ENCODE results near the gene SMAD3.

SMAD3 gene

DNA sequence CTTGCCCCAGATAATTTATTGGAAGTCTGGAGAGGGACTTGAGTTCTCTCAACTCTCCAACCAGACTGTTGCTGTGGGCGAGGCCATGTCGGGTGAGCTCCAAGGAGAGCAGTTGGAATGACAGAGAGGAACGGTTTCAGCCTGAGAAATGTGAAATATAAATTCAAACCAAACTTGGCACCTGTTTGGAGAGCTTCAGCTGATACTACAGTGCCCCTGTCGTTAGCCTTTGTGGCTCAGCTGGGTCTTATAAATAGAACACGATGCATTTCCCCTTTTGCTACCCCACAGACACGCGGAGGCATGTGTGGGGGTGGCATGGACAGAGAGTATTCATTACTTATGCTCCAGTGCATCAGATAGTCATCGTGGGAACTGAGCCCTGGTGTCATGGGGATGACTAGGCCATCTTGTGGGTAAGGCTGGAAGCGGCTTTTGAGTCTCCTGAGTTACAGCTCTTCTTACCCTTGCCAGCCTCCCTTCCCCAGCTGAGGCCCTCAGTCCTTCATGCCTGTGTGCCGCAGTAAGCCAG is 15.6 kb downstream of the SMAD3 start:
- Histone ChIP-seq H3K9ac (ENCODE audit: low read depth in 1 of 2, low read length in 2 of 2) (no peak overlapping the region), H3K9me3 (ENCODE audit: control insufficient read depth in 1 of 2, low read length in 2 of 2) (no peaks in the 10 kb centered on the region), H3K27me3 (ENCODE audit: control insufficient read depth in 1 of 2, insufficient read depth in 2 of 2, low read length in 2 of 2) (no peaks in the 10 kb centered on the region), H3K4me1 (ENCODE audit: control insufficient read depth in 1 of 2, insufficient read depth in 2 of 2, low read length in 2 of 2) (peaks cover 78 to 92% of the 10 kb centered on the region in 2 donors), H3K36me3 (ENCODE audit: control insufficient read depth in 1 of 2, insufficient read depth in 2 of 2, low read length in 2 of 2) (no peaks in the 10 kb centered on the region), H3K27ac (ENCODE audit: low read depth, low read length) (no peak overlapping the region), H3K4me3 (ENCODE audit: low read depth in 1 of 2, low read length in 2 of 2) (no peak overlapping the region)

DNA sequence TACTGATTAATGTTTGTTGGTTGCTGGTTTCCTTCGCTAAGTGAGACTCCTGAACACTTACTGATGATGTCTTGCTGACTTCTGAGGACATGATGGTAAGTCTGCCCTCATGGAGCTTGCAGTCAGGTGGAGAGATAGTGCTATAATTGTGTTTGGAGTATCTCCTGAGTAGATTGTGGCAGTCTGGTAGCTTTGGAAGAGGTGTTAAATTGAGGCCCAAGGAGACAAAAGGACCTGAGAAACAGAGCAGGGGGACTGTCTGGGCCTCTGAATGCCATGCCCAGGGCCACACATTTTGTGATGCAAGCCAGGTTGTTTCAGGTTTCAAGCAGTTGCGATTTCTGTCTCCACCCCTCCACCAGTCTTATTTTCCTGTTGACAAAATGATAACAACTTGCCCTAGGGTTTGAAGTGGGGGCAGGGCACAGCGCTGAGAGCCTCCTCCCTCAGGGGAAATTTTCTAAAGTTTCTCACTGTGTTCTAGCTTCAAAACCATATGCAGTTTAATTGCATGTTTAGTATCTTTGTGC is 16.7 kb downstream of the SMAD3 start:
- Histone ChIP-seq H3K4me1 (ENCODE audit: control insufficient read depth in 1 of 2, insufficient read depth in 2 of 2, low read length in 2 of 2) (peaks cover 77 to 92% of the 10 kb centered on the region in 2 donors), H3K9ac (ENCODE audit: low read depth in 1 of 2, low read length in 2 of 2) (no peak overlapping the region), H3K27ac (ENCODE audit: low read depth, low read length) (no peak overlapping the region), H3K36me3 (ENCODE audit: control insufficient read depth in 1 of 2, insufficient read depth in 2 of 2, low read length in 2 of 2) (no peaks in the 10 kb centered on the region), H3K4me3 (ENCODE audit: low read depth in 1 of 2, low read length in 2 of 2) (peak overlapping the region in 1 of 2 donors; percentile 3), H3K27me3 (ENCODE audit: control insufficient read depth in 1 of 2, insufficient read depth in 2 of 2, low read length in 2 of 2) (no peaks in the 10 kb centered on the region), H3K9me3 (ENCODE audit: control insufficient read depth in 1 of 2, low read length in 2 of 2) (no peaks in the 10 kb centered on the region)

DNA sequence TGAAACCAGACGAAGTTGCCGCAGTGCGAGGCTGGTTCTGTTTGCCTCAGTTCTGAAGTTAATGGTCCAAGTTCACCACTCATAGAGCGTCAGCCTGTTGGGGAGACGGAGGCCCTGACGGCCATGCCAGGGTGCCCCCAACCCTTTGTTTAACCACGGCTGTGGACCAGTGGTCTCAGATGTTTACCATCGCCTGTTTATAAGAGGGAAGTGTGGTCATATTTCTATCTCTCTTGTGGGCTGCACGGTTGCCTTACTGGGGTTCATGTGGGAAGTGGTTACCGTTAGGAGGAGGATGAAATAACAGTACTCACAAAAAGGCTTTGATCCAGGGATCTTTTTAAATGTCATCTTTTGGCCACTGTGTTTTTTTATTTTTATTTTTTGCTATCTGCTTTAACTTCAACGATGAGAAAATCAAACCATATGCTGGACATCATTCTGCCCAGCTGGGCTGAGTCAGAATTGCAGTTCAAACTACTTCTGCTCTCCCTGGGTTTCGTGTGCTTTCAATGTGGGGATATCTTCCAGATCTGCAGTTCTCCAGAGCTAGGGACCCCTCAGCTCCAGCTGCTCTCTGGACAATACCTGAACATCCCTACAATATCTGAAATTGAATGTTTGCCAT is 17.8 kb downstream of the SMAD3 start:
- Histone ChIP-seq H3K36me3 (ENCODE audit: control insufficient read depth in 1 of 2, insufficient read depth in 2 of 2, low read length in 2 of 2) (no peaks in the 10 kb centered on the region), H3K4me3 (ENCODE audit: low read depth in 1 of 2, low read length in 2 of 2) (no peak overlapping the region), H3K9ac (ENCODE audit: low read depth in 1 of 2, low read length in 2 of 2) (no peak overlapping the region), H3K4me1 (ENCODE audit: control insufficient read depth in 1 of 2, insufficient read depth in 2 of 2, low read length in 2 of 2) (peaks cover 77 to 92% of the 10 kb centered on the region in 2 donors), H3K9me3 (ENCODE audit: control insufficient read depth in 1 of 2, low read length in 2 of 2) (no peaks in the 10 kb centered on the region), H3K27ac (ENCODE audit: low read depth, low read length) (no peak overlapping the region), H3K27me3 (ENCODE audit: control insufficient read depth in 1 of 2, insufficient read depth in 2 of 2, low read length in 2 of 2) (no peaks in the 10 kb centered on the region)

DNA sequence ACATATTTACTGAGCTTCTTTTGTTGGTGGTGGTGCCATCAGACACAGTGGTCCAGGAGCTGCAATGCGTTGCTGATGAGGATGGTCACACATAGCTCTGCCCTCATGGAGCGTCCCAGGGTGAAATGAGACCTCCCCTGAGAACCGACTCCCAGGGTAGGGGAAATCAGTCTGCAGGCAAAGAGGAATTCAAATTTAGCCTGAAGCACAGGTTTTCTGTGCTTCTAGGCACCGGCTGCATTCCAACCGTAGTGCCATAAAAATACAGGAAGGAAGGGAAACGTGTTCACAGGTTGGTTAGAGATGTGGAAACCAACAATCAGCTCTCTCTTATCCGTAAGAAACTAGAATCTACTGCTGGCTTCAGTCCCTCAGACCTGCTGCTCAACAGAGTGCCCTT is 19.2 kb downstream of the SMAD3 start:
- H3K4me3 ChIP-seq (ENCODE audit: low read depth in 1 of 2, low read length in 2 of 2) = no peak overlapping the region
- no peak overlapping the region for H3K27ac ChIP-seq (ENCODE audit: low read depth, low read length)
- no peaks in the 10 kb centered on the region for H3K27me3 ChIP-seq (ENCODE audit: control insufficient read depth in 1 of 2, insufficient read depth in 2 of 2, low read length in 2 of 2)
- peaks cover 85 to 94% of the 10 kb centered on the region in 2 donors for H3K4me1 ChIP-seq (ENCODE audit: control insufficient read depth in 1 of 2, insufficient read depth in 2 of 2, low read length in 2 of 2)
- no peaks in the 10 kb centered on the region for H3K9me3 ChIP-seq (ENCODE audit: control insufficient read depth in 1 of 2, low read length in 2 of 2)
- H3K9ac ChIP-seq (ENCODE audit: low read depth in 1 of 2, low read length in 2 of 2) = no peak overlapping the region
- no peaks in the 10 kb centered on the region for H3K36me3 ChIP-seq (ENCODE audit: control insufficient read depth in 1 of 2, insufficient read depth in 2 of 2, low read length in 2 of 2)

DNA sequence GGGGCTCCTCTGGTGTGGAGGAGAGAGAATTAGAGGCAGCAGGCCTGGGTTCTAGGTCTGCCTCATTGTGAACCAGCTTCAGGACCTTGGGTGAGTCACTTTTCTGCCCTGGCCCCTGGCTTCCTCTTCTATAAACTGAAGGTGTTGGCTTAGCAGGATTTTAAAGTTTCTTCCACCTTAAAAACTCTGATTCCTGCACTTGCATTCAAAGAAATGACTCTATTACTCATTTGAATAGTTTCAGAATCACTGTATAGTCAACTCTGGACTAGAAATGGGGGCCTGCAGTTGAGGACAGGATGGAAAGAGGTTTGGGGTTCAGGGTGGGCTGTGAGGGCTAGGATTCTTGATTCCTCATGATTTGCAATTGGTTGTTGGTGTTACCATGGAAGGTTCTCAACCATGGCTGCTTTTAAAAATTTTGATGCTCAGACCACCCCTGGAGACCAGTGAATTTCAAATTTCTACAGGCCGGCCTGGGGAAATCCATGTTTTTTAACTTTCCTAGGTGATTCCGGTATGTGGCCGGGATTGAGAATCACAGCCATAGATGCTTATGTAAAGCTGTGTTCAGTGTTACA is 19.9 kb downstream of the SMAD3 start:
- Histone ChIP-seq H3K4me3 (ENCODE audit: low read depth in 1 of 2, low read length in 2 of 2) (no peak overlapping the region), H3K4me1 (ENCODE audit: control insufficient read depth in 1 of 2, insufficient read depth in 2 of 2, low read length in 2 of 2) (peaks cover 85 to 94% of the 10 kb centered on the region in 2 donors), H3K9ac (ENCODE audit: low read depth in 1 of 2, low read length in 2 of 2) (no peak overlapping the region), H3K9me3 (ENCODE audit: control insufficient read depth in 1 of 2, low read length in 2 of 2) (no peaks in the 10 kb centered on the region), H3K36me3 (ENCODE audit: control insufficient read depth in 1 of 2, insufficient read depth in 2 of 2, low read length in 2 of 2) (no peaks in the 10 kb centered on the region), H3K27me3 (ENCODE audit: control insufficient read depth in 1 of 2, insufficient read depth in 2 of 2, low read length in 2 of 2) (no peaks in the 10 kb centered on the region), H3K27ac (ENCODE audit: low read depth, low read length) (no peak overlapping the region)

DNA sequence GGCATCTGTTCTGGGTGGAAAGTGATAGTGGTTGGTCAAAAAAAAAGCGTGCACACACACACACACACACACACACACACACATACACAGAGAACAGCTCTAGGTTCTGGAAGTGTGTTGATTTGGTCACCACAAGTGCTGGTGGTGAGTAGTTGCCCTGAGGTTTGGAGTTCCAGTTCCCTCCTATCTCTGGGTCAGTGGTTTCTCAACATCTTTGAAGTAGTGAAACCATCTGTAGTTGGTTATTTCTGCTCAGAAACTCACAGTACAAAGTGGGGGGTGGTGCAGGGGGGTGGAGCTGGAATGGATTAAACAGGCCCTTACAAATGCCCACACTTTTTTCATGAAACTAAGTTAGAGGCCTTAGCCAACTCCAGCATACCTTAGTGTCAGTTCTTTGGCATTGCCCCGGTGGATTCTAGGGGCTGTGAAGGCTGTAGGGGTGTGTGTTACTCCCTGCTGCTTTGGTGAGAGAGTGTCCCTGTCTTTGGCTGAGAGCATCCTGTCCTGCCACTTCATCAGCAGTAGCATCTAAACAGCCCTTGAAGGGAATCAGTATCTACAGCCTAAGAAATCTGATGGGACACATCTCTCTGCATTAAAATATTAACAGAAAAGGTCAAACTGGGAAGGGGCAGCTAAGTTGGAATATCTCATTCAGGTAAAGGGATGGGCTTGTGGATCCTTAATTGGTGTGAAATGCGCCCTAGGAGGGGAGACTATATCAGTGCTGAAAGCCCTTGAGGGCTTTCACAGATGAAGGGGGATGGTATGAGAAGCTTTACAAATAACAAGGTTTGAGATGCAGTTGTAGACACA is 20.6 kb downstream of the SMAD3 start:
- no peak overlapping the region for H3K27ac ChIP-seq (ENCODE audit: low read depth, low read length)
- H3K4me1 ChIP-seq (ENCODE audit: control insufficient read depth in 1 of 2, insufficient read depth in 2 of 2, low read length in 2 of 2) = peaks cover 85 to 94% of the 10 kb centered on the region in 2 donors

DNA sequence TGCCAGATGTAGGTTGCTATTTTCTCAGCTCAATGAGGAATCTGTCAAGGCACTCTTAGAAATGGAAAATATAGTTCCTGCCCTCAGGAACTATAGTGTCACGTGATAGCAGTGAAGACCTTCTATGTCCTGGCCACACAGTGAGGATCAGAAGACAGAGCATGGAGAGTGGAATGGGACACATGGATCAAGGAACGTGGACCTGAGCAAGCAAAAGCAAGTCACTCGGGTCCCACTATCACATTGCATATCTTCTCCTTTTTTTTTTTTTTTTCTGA is 21.2 kb downstream of the SMAD3 start:
- Histone ChIP-seq H3K27ac (ENCODE audit: low read depth, low read length) (no peak overlapping the region), H3K9me3 (ENCODE audit: control insufficient read depth in 1 of 2, low read length in 2 of 2) (no peaks in the 10 kb centered on the region), H3K4me1 (ENCODE audit: control insufficient read depth in 1 of 2, insufficient read depth in 2 of 2, low read length in 2 of 2) (peaks cover 84 to 94% of the 10 kb centered on the region in 2 donors), H3K36me3 (ENCODE audit: control insufficient read depth in 1 of 2, insufficient read depth in 2 of 2, low read length in 2 of 2) (no peaks in the 10 kb centered on the region), H3K4me3 (ENCODE audit: low read depth in 1 of 2, low read length in 2 of 2) (peak overlapping the region in 1 of 2 donors; percentile 17), H3K9ac (ENCODE audit: low read depth in 1 of 2, low read length in 2 of 2) (no peak overlapping the region), H3K27me3 (ENCODE audit: control insufficient read depth in 1 of 2, insufficient read depth in 2 of 2, low read length in 2 of 2) (no peaks in the 10 kb centered on the region)

More for the DNA sequence above, 20.6 kb downstream of the SMAD3 start:
- Histone ChIP-seq H3K4me3 (ENCODE audit: low read depth in 1 of 2, low read length in 2 of 2) (peak overlapping the region in 1 of 2 donors; percentile 17), H3K36me3 (ENCODE audit: control insufficient read depth in 1 of 2, insufficient read depth in 2 of 2, low read length in 2 of 2) (no peaks in the 10 kb centered on the region), H3K9me3 (ENCODE audit: control insufficient read depth in 1 of 2, low read length in 2 of 2) (no peaks in the 10 kb centered on the region), H3K9ac (ENCODE audit: low read depth in 1 of 2, low read length in 2 of 2) (no peak overlapping the region), H3K27me3 (ENCODE audit: control insufficient read depth in 1 of 2, insufficient read depth in 2 of 2, low read length in 2 of 2) (no peaks in the 10 kb centered on the region)

DNA sequence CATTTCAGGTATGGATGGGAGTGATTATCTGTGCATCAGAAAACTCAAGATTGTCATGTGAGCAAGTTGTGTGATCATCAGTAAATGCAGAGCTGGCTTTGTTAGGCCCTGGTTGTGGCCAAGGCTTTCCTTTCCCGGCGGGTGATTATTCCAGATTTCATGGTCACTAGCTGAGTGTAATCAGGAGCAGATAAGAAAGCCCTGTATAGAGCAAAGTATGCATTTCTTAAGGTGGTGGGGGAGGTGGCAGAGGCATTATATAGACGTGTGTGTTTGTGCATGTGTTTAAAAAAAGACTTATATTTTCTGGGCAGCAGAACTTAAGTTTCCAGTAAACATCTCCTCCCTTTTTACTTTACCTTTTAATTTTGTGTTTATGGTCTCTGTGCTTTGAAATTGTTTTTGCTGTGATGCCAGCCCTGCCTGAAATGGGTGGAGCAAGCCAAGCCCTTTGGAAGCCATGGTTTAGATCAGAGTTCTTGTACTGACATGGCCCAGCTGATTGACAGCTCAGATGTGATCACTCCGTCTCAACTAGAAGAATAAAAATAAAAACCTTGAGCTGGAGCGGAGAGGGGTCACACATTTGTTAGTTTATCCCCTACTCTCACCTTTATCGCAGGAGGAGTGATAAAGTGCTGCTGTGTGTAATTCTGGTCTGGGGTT is 22.2 kb downstream of the SMAD3 start:
- Histone ChIP-seq H3K27me3 (ENCODE audit: control insufficient read depth in 1 of 2, insufficient read depth in 2 of 2, low read length in 2 of 2) (no peaks in the 10 kb centered on the region), H3K27ac (ENCODE audit: low read depth, low read length) (peak overlapping the region; percentile 42), H3K4me3 (ENCODE audit: low read depth in 1 of 2, low read length in 2 of 2) (peak overlapping the region; percentile 6 to 9), H3K36me3 (ENCODE audit: control insufficient read depth in 1 of 2, insufficient read depth in 2 of 2, low read length in 2 of 2) (no peaks in the 10 kb centered on the region), H3K4me1 (ENCODE audit: control insufficient read depth in 1 of 2, insufficient read depth in 2 of 2, low read length in 2 of 2) (peaks cover 82 to 92% of the 10 kb centered on the region in 2 donors), H3K9ac (ENCODE audit: low read depth in 1 of 2, low read length in 2 of 2) (peak overlapping the region; percentile 20 to 34), H3K9me3 (ENCODE audit: control insufficient read depth in 1 of 2, low read length in 2 of 2) (no peaks in the 10 kb centered on the region)

DNA sequence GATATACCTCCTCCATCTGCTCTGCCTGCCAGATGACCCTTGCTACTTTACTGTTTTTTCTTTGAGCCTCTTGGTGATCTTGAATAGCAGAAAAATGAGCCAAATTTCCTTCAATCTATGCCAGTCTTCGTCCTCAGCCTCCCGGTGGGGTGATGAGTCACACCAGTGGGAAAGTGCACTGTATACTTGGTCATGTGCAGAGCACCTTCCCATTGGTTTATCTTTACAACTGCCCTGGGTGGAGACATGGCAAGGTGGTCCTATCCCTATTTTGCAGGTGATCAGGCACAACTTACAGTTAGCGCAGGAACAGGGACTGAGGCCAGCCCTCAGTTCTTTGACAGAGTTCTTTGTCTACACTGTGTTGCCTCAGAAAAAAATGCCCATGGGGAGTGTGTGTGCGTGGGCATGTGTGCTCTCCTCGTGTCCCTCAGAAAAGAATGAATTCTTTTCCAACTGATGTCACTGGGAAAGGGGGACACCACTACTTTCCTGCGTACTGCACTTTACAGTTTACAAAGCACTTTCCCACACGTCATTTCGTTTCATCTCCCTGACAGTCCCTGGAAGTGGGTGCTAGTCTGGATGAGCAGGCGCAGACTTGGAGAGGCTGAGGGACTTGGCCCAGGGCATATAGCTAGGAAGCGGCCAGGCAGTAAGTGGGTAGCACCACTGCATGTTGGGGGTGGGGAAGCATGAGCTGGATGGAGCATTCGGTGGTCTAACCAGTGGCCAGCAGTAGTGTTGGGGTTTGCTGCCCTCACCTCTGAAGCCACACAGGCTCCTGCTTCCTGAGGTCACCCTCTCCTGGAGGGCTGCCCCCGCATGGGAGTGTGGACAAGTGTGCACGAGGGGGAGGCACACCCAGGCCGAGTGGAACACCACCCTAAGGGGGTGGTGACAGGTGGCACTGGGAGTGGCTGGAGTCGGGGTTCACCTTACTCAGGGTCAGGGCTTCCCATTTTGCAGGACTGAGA is 24.1 kb downstream of the SMAD3 start:
- no peaks in the 10 kb centered on the region for H3K27me3 ChIP-seq (ENCODE audit: control insufficient read depth in 1 of 2, insufficient read depth in 2 of 2, low read length in 2 of 2)
- H3K9ac ChIP-seq (ENCODE audit: low read depth in 1 of 2, low read length in 2 of 2) = no peak overlapping the region
- H3K4me1 ChIP-seq (ENCODE audit: control insufficient read depth in 1 of 2, insufficient read depth in 2 of 2, low read length in 2 of 2) = peaks cover 83 to 84% of the 10 kb centered on the region in 2 donors
- H3K4me3 ChIP-seq (ENCODE audit: low read depth in 1 of 2, low read length in 2 of 2) = no peak overlapping the region
- peaks cover 3 to 14% of the 10 kb centered on the region in 2 donors for H3K36me3 ChIP-seq (ENCODE audit: control insufficient read depth in 1 of 2, insufficient read depth in 2 of 2, low read length in 2 of 2)
- H3K27ac ChIP-seq (ENCODE audit: low read depth, low read length) = no peak overlapping the region
- H3K9me3 ChIP-seq (ENCODE audit: control insufficient read depth in 1 of 2, low read length in 2 of 2) = no peaks in the 10 kb centered on the region

Measured in duodenal mucosa (tissue), 2 donors.